ENCODE measurements around the gene TOM1L2. TPM values are rescaled to one million over a fixed set of nuclear protein-coding genes. Genes with fewer than 3 reads are reported as not detected.

Gene TOM1L2
- polyA plus RNA-seq, 3 donors from 2014 or later = 1.9 to 6.1 (median 4.2) TPM

- Mint-ChIP-seq H3K27ac (no peak overlapping the region), H3K36me3 (peaks cover 13 to 38% (median 19%) of the 10 kb centered on the region in 3 donors), H3K4me3 (no peak overlapping the region)
Measured at GRCh38 chr17:17896746-17897145, 75.5 kb downstream of the TOM1L2 start.

DNA sequence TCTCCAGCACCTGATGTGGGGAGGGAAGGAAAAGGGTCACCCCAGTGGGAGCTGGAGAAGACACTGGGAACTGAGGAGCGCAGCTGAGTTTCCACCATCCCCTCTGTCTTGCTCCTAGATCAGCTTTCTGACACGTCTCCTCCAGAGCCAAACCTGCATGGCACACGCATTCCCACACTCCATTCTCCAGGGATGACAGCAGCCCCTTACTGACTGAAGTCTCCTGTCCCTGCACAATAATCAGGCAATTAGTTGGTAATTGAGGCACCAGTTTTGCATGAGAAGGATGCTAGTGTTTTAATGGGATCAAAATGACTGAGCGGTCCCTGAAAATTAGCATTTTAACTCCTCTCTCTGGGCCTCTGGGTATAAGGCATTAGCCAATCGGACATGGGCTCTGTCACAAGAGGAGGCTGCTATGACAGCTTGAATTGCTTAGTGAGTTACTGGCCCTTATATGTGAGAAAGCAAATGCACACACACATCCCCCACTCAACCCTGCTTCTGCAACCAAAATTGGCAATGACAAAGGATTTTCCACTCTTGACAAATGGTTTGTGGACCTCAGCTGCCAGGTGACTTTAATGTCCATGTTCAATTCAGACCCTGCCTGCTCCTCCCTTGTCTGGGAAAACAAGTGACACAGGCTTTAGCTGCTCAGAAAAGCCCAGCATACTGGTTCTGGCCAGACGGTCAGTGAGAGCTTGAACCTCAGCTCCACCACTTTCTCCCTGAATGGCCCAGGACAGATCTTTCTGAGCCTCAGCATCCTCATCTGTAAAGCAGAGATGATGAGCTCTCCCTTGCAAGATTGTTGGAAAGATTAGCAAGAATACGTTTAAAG, 78.2 kb downstream of the TOM1L2 start:
- H3K36me3 Mint-ChIP-seq = peaks cover 17 to 44% (median 21%) of the 10 kb centered on the region in 3 donors
- H3K4me1 Mint-ChIP-seq = peaks cover 5 to 6% of the 10 kb centered on the region in 2 donors
- H3K9me3 Mint-ChIP-seq = no peaks in the 10 kb centered on the region
- peak overlapping the region in 1 of 6 donors; percentile 35 for H3K27ac Mint-ChIP-seq
- peaks cover 0 to 2% (median 1%) of the 10 kb centered on the region in 3 donors for H3K27me3 Mint-ChIP-seq (ENCODE audit: low read depth in 3 of 3)
- DNase-seq = no peak
- H3K4me3 Mint-ChIP-seq = no peak overlapping the region

More at GRCh38 chr17:17896746-17897145, 75.5 kb downstream of the TOM1L2 start:
- no peaks in the 10 kb centered on the region for H3K27me3 Mint-ChIP-seq (ENCODE audit: low read depth in 3 of 3)
- DNase-seq = no peak
- H3K9me3 Mint-ChIP-seq = no peaks in the 10 kb centered on the region
- peaks cover 3 to 5% of the 10 kb centered on the region in 2 donors for H3K4me1 Mint-ChIP-seq

GRCh38 chr17:17892731-17893130, 79.5 kb downstream of the TOM1L2 start:
- H3K4me1 Mint-ChIP-seq = peaks cover 5 to 6% of the 10 kb centered on the region in 2 donors
- H3K27ac Mint-ChIP-seq = peak overlapping the region in 1 of 6 donors; percentile 40
- peaks cover 12 to 44% (median 17%) of the 10 kb centered on the region in 3 donors for H3K36me3 Mint-ChIP-seq
- H3K27me3 Mint-ChIP-seq (ENCODE audit: low read depth in 3 of 3) = peaks cover 0 to 2% (median 1%) of the 10 kb centered on the region in 3 donors
- no peaks in the 10 kb centered on the region for H3K9me3 Mint-ChIP-seq
- H3K4me3 Mint-ChIP-seq = no peak overlapping the region
- DNase-seq = no peak

GRCh38 chr17:17892009-17892408, 80.2 kb downstream of the TOM1L2 start:
- peak overlapping the region in 2 of 6 donors; percentile 17 to 72 for H3K27ac Mint-ChIP-seq
- no peak overlapping the region for H3K4me3 Mint-ChIP-seq
- peaks cover 9 to 41% (median 14%) of the 10 kb centered on the region in 3 donors for H3K36me3 Mint-ChIP-seq
- H3K9me3 Mint-ChIP-seq = no peaks in the 10 kb centered on the region
- peaks cover 0 to 3% of the 10 kb centered on the region in 2 donors for H3K4me1 Mint-ChIP-seq
- no peak for DNase-seq
- peaks cover 0 to 2% (median 1%) of the 10 kb centered on the region in 3 donors for H3K27me3 Mint-ChIP-seq (ENCODE audit: low read depth in 3 of 3)

- peak overlapping the region in 1 of 6 donors; percentile 72 for H3K27ac Mint-ChIP-seq
- H3K9me3 Mint-ChIP-seq = no peaks in the 10 kb centered on the region
- H3K36me3 Mint-ChIP-seq = peaks cover 9 to 33% (median 11%) of the 10 kb centered on the region in 3 donors
- peaks cover 0 to 2% (median 1%) of the 10 kb centered on the region in 3 donors for H3K27me3 Mint-ChIP-seq (ENCODE audit: low read depth in 3 of 3)
- H3K4me1 Mint-ChIP-seq = peaks cover 0 to 3% of the 10 kb centered on the region in 2 donors
- DNase-seq = peak in 2 of 3 donors; percentile 15 to 35
- H3K4me3 Mint-ChIP-seq = no peak overlapping the region
Measured at GRCh38 chr17:17890773-17891759, 81.1 kb downstream of the TOM1L2 start.

GRCh38 chr17:17889922-17890321, 82.3 kb downstream of the TOM1L2 start:
- no peak overlapping the region for H3K27ac Mint-ChIP-seq
- peaks cover 9 to 29% (median 12%) of the 10 kb centered on the region in 3 donors for H3K36me3 Mint-ChIP-seq
- H3K4me3 Mint-ChIP-seq = no peak overlapping the region
- H3K9me3 Mint-ChIP-seq = no peaks in the 10 kb centered on the region
- H3K4me1 Mint-ChIP-seq = peaks cover 0 to 3% of the 10 kb centered on the region in 2 donors
- no peak for DNase-seq
- peaks cover 0 to 2% (median 1%) of the 10 kb centered on the region in 3 donors for H3K27me3 Mint-ChIP-seq (ENCODE audit: low read depth in 3 of 3)

DNA sequence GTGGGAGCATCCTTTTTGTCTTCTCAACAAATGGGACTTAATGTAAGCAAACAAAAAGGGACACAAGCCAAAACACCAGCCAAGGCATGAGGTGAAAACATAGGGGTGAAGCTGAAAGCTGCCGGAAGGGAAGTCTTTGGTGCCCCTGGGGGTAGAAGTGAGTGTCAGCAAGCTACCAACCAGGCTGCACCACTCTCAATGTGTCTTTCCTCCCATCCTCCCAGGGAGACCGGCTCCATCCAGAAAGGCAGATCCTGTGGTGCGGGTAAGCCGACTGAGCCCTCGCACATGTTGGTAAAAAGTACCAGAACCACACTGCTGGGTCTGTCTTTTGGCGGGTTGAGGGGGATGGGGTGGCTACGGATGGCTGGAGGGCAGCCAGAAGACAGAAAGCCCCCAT, 83.4 kb downstream of the TOM1L2 start:
- peaks cover 0 to 2% (median 1%) of the 10 kb centered on the region in 3 donors for H3K27me3 Mint-ChIP-seq (ENCODE audit: low read depth in 3 of 3)
- peaks cover 0 to 3% of the 10 kb centered on the region in 2 donors for H3K4me1 Mint-ChIP-seq
- H3K27ac Mint-ChIP-seq = no peak overlapping the region
- H3K9me3 Mint-ChIP-seq = no peaks in the 10 kb centered on the region
- DNase-seq = no peak
- no peak overlapping the region for H3K4me3 Mint-ChIP-seq
- H3K36me3 Mint-ChIP-seq = peaks cover 9 to 32% (median 12%) of the 10 kb centered on the region in 3 donors

- H3K27me3 Mint-ChIP-seq (ENCODE audit: low read depth in 3 of 3) = peaks cover 0 to 2% (median 1%) of the 10 kb centered on the region in 3 donors
- no peak for DNase-seq
- no peaks in the 10 kb centered on the region for H3K9me3 Mint-ChIP-seq
- H3K36me3 Mint-ChIP-seq = peaks cover 9 to 31% (median 12%) of the 10 kb centered on the region in 3 donors
- H3K27ac Mint-ChIP-seq = peak overlapping the region in 1 of 6 donors; percentile 50
- H3K4me1 Mint-ChIP-seq = peaks cover 0 to 3% of the 10 kb centered on the region in 2 donors
- no peak overlapping the region for H3K4me3 Mint-ChIP-seq
Measured at GRCh38 chr17:17888371-17888770, 83.8 kb downstream of the TOM1L2 start.

DNA sequence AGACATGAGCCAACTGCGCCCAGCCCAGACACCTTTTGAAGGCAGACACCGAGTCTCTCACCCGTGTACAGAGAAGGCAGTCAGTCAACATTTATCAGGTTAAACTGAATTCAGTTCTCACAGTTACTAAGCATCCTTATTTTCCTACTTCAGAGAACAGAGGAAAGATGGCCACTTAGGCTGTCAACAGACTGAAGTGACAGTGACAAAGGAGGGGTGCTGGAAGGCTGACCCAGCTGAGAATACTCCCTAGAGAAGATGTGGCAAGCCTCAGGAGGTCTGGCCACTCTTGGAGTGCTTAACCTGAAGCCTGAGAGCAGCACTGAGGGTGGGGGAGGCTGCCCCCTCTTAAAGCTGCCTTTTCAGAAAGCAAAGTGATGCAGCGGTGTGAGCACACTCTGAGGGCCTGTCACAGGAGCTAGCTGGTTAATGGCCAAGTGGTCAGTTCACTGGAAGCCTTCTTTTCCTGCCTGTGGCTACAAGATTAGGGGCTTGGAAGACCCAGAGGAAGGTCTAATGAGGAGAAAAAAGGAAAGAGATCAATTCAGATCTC, 84.4 kb downstream of the TOM1L2 start:
- Mint-ChIP-seq H3K36me3 (peaks cover 4 to 26% (median 8%) of the 10 kb centered on the region in 3 donors), H3K9me3 (no peaks in the 10 kb centered on the region), H3K4me3 (no peak overlapping the region), H3K27me3 (ENCODE audit: low read depth in 3 of 3) (peaks cover 0 to 2% (median 1%) of the 10 kb centered on the region in 3 donors), H3K27ac (peak overlapping the region in 2 of 6 donors; percentile 23 to 50), H3K4me1 (peaks cover 0 to 3% of the 10 kb centered on the region in 2 donors)
- DNase-seq = no peak

DNA sequence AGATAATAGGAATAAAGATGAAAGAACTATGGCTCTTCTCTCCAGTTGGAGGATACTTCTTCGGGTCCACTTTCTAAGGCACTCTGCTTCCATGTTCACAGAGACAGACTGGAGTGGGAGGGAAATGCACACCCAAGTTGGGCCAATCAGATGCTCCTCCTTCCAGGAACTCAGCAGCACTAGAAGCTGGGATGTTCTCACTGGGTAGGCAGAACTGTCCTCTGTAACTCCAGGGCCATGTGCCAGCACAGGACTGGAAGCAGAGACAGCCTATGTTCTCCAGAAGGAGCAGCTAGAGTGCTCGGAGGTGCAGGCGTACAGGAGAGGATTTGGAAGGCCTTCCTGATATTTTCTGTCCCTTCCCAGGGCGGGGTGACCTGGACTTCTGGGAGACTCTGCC, 85.5 kb downstream of the TOM1L2 start:
- Mint-ChIP-seq H3K4me1 (peaks cover 0 to 3% of the 10 kb centered on the region in 2 donors), H3K36me3 (peaks cover 1 to 22% (median 6%) of the 10 kb centered on the region in 3 donors), H3K9me3 (no peaks in the 10 kb centered on the region), H3K4me3 (no peak overlapping the region), H3K27ac (no peak overlapping the region), H3K27me3 (ENCODE audit: low read depth in 3 of 3) (peaks cover 0 to 2% (median 1%) of the 10 kb centered on the region in 3 donors)
- no peak for DNase-seq

DNA sequence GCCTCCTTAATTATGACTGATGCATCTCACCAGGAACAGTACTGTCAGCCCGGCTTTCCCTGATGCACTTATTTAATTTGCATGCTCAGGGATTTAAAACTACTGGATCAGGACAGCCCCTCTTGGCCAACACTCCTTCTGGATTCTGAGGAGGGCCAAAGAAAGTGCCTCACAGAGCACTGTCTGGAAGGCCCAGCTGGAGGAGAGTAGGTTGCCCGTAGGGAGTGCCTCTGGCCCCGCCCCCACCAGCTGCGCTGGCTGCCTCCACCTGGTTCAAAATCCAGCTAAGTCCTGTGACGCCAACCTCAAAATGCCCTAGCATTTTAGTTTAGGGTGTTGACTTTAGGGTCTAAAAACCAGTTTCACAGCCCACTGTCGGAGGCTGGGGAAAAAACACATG, 86.0 kb downstream of the TOM1L2 start:
- peaks cover 0 to 2% (median 1%) of the 10 kb centered on the region in 3 donors for H3K27me3 Mint-ChIP-seq (ENCODE audit: low read depth in 3 of 3)
- no peak overlapping the region for H3K27ac Mint-ChIP-seq
- H3K9me3 Mint-ChIP-seq = no peaks in the 10 kb centered on the region
- no peak for DNase-seq
- peaks cover 0 to 3% of the 10 kb centered on the region in 2 donors for H3K4me1 Mint-ChIP-seq
- no peak overlapping the region for H3K4me3 Mint-ChIP-seq
- H3K36me3 Mint-ChIP-seq = peaks cover 0 to 23% (median 3%) of the 10 kb centered on the region in 3 donors

DNA sequence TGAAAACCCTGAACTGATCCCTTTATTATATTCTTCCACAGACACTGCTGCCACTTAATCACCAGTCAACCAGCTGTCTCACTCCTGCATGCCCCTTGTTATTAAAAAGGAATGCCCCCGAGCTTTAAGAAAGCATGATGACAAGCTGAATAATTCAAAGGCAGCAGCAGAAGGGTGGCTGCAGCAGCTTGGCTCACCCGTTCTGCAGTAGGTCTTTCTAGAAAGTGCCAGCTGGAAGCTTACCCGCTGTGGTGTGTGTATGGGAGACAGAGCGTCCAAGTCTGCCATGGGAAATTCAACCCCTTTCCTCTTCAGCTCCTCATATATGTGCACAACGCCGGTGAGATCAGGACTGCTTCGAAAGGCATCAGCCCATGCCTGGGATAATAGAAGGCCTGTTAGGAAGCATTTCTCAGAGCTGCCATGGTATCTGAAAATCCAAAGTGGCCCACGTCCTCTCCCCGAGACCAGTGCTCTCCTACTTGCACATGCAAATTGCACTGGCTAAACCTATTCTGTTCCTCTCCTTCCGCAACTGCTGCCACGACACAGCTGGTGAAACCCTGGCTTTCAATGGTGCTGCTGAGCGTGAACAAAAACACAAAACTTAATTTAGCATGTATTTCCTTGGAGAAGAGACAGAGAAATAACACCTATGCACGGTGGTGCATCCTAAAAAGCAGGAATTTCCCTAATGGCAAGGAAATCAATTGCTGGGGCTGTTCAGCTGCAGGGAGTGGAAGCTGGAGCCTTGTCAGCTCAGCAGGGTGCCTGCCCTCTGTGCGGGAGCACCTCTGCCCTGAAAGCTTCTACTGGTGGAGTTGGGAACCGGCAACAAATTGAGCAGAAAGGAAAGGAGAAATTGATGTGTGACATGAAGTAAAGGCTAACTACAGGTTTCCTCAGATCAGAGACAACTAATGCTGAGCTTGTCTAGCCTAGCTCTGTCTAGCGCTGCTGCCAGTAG, 87.5 kb downstream of the TOM1L2 start:
- H3K27ac Mint-ChIP-seq = no peak overlapping the region
- DNase-seq = no peak
- no peaks in the 10 kb centered on the region for H3K4me1 Mint-ChIP-seq
- H3K36me3 Mint-ChIP-seq = peaks cover 5 to 28% (median 8%) of the 10 kb centered on the region in 3 donors
- no peak overlapping the region for H3K4me3 Mint-ChIP-seq
- peaks cover 0 to 2% (median 1%) of the 10 kb centered on the region in 3 donors for H3K27me3 Mint-ChIP-seq (ENCODE audit: low read depth in 3 of 3)
- no peaks in the 10 kb centered on the region for H3K9me3 Mint-ChIP-seq
